ENCODE measurements around the gene ALAS1. TPM values are rescaled to one million over a fixed set of nuclear protein-coding genes. Genes with fewer than 3 reads are reported as not detected.

ALAS1 gene
- total RNA-seq, 1 experiment from 2014 or later, result 71.2 TPM

- Histone ChIP-seq H3K9me3 (ENCODE audit: insufficient read depth, low read depth) (no peaks in the 10 kb centered on the region), H2AFZ (no peak overlapping the region), H4K20me1 (ENCODE audit: insufficient read depth) (no peaks in the 10 kb centered on the region), H3K27ac (no peak overlapping the region), H3K4me1 (replicated peaks; ENCODE audit: insufficient read depth) (peaks cover 17% of the 10 kb centered on the region), H3K79me2 (ENCODE audit: low read depth) (no peaks in the 10 kb centered on the region), H3K4me2 (no peak overlapping the region), H3K27me3 (ENCODE audit: insufficient read depth, low read depth) (no peaks in the 10 kb centered on the region), H3K36me3 (ENCODE audit: low read depth) (no peaks in the 10 kb centered on the region), H3K9me2 (ENCODE audit: insufficient read depth) (no peaks in the 10 kb centered on the region), H3F3A (ENCODE audit: insufficient read depth, low read depth) (no peaks in the 10 kb centered on the region; the same call in none of the 2 replicates), H3K4me3 (no peak overlapping the region)
- DNase-seq, result no peak
- no peak for TF ChIP-seq CTCF (conservative IDR thresholded peaks at IDR 0.05)
- no peak for TF ChIP-seq EZH2 (IDR thresholded peaks at IDR 0.05; ENCODE audit: low read depth)
- intact Hi-C loops (cut with micrococcal nuclease; ENCODE audit: unreplicated experiment), result no loop called here
- no TSS peak for BruUV-seq (replicated peaks)
- POLR2A ChIA-PET (ENCODE audit: unreplicated experiment), result interaction anchor here (0.5 to 0.7 kb wide), 2 partner anchors 20 to 837 kb away, joined by 6 to 9 read pairs; no protein-coding TSS in a partner anchor
- CTCF ChIA-PET, result interaction anchor here (0.5 to 0.7 kb wide), 2 partner anchors 20 to 237 kb away, joined by 3 to 8 read pairs; partner anchors contain the start of gene RRP9
These were observed 19.4 kb upstream of the ALAS1 start for GRCh38 chr3:52178537-52178936.

GRCh38 chr3:52181543-52181942 is 16.4 kb upstream of the ALAS1 start:
- Histone ChIP-seq H3K79me2 (ENCODE audit: low read depth) (no peaks in the 10 kb centered on the region), H3K27ac (no peak overlapping the region), H3K27me3 (ENCODE audit: insufficient read depth, low read depth) (no peaks in the 10 kb centered on the region), H3K4me2 (no peak overlapping the region), H3K36me3 (ENCODE audit: low read depth) (no peaks in the 10 kb centered on the region), H3F3A (ENCODE audit: insufficient read depth, low read depth) (no peaks in the 10 kb centered on the region; the same call in none of the 2 replicates), H3K9me3 (ENCODE audit: insufficient read depth, low read depth) (no peaks in the 10 kb centered on the region), H4K20me1 (ENCODE audit: insufficient read depth) (no peaks in the 10 kb centered on the region), H3K9me2 (ENCODE audit: insufficient read depth) (no peaks in the 10 kb centered on the region), H3K4me1 (replicated peaks; ENCODE audit: insufficient read depth) (peaks cover 17% of the 10 kb centered on the region), H3K4me3 (no peak overlapping the region), H2AFZ (no peak overlapping the region)
- DNase-seq, result peak in 1 of 2 experiments; percentile 38
- BruUV-seq (replicated peaks), result no TSS peak
- ChIA-PET CTCF (interaction anchor here (0.6 to 0.8 kb wide), 3 partner anchors 21 to 124 kb away, joined by 3 read pairs; no protein-coding TSS in a partner anchor), POLR2A (ENCODE audit: unreplicated experiment) (no interaction called here)
- TF ChIP-seq EZH2 (IDR thresholded peaks at IDR 0.05; ENCODE audit: low read depth), result no peak
- no peak for TF ChIP-seq CTCF (conservative IDR thresholded peaks at IDR 0.05)
- intact Hi-C loops (cut with micrococcal nuclease; ENCODE audit: unreplicated experiment), result no loop called here

- Histone ChIP-seq H3K4me3 (no peak overlapping the region), H3K27ac (no peak overlapping the region), H3F3A (ENCODE audit: insufficient read depth, low read depth) (no peaks in the 10 kb centered on the region; the same call in none of the 2 replicates), H3K4me2 (no peak overlapping the region), H2AFZ (no peak overlapping the region), H3K9me2 (ENCODE audit: insufficient read depth) (no peaks in the 10 kb centered on the region), H3K9me3 (ENCODE audit: insufficient read depth, low read depth) (no peaks in the 10 kb centered on the region), H3K36me3 (ENCODE audit: low read depth) (no peaks in the 10 kb centered on the region), H4K20me1 (ENCODE audit: insufficient read depth) (no peaks in the 10 kb centered on the region), H3K27me3 (ENCODE audit: insufficient read depth, low read depth) (no peaks in the 10 kb centered on the region), H3K79me2 (ENCODE audit: low read depth) (no peaks in the 10 kb centered on the region), H3K4me1 (replicated peaks; ENCODE audit: insufficient read depth) (peaks cover 10% of the 10 kb centered on the region)
- BruUV-seq (replicated peaks), result no TSS peak
- ChIA-PET POLR2A (ENCODE audit: unreplicated experiment) (no interaction called here), CTCF (no interaction called here)
- intact Hi-C loops (cut with micrococcal nuclease; ENCODE audit: unreplicated experiment), result no loop called here
- DNase-seq, result peak in 1 of 2 experiments; percentile 10
- no peak for TF ChIP-seq EZH2 (IDR thresholded peaks at IDR 0.05; ENCODE audit: low read depth)
- TF ChIP-seq CTCF (conservative IDR thresholded peaks at IDR 0.05), result no peak
These were observed 15.8 kb upstream of the ALAS1 start for GRCh38 chr3:52182196-52182595.

Measured in PC-9 (cell line).